Heart left ventricle (tissue), 16 donors: ENCODE data around the gene TXK. TPM values are rescaled to one million over a fixed set of nuclear protein-coding genes. Genes with fewer than 3 reads are reported as not detected.

Experiments used
- ATAC-seq, 4 donors: fragments of 200-7000 bp; cut with Tn5 transposase; one replicate each; pipeline ENCODE4 v1.9.1; 2020 to 2022; ENCODE audit warnings: moderate library complexity in 4 of 4, mild to moderate bottlenecking in 3 of 4, moderate number of reproducible peaks in 1 of 4
- DNase-seq, 5 donors: peaks; one replicate each; pipeline ENCODE4 v3.0.0-alpha.2; 2020
- H3K27ac ChIP-seq, 12 donors: fragments of 200-600 bp; sonication (generic) in 4 of 12; one replicate each; pipeline versions ENCODE4 v1.5.0 to v1.8.0; 2016 to 2022; ENCODE audit warnings: mild to moderate bottlenecking in 2 of 12
- H3K27me3 ChIP-seq, 9 donors: fragments of 200-600 bp; sonication (generic) in 2 of 9; one replicate each; pipeline versions ENCODE4 v1.5.1 to v1.8.0; 2016 to 2022; ENCODE audit warnings: mild to moderate bottlenecking in 3 of 9
- H3K36me3 ChIP-seq, 9 donors: fragments of 200-600 bp; sonication (generic) in 2 of 9; one replicate each; pipeline versions ENCODE4 v1.5.0 to v1.8.0; 2018 to 2022; ENCODE audit warnings: mild to moderate bottlenecking in 2 of 9
- H3K4me1 ChIP-seq, 12 donors: fragments of 200-600 bp; sonication (generic) in 4 of 12; one replicate each; pipeline versions ENCODE4 v1.5.0 to v1.8.0; 2016 to 2022; ENCODE audit warnings: mild to moderate bottlenecking in 3 of 12
- H3K4me3 ChIP-seq, 12 donors: fragments of 200-600 bp; sonication (generic) in 4 of 12; one replicate each; pipeline versions ENCODE4 v1.5.0 to v1.8.0; 2017 to 2022; ENCODE audit warnings: mild to moderate bottlenecking in 9 of 12, moderate library complexity in 4 of 12
- H3K9me3 ChIP-seq, 12 donors: fragments of 200-600 bp; sonication (generic) in 4 of 12; one replicate each; pipeline versions ENCODE4 v1.5.0 to v1.8.0; 2016 to 2022; ENCODE audit warnings: mild to moderate bottlenecking in 1 of 12
- POLR2A ChIP-seq, 2 donors: fragments of 450-650 bp; IDR thresholded peaks; one replicate each; pipeline ENCODE4 v1.6.1; 2017; ENCODE audit warnings: antibody characterized with exemption in 2 of 2, mild to moderate bottlenecking in 2 of 2, moderate library complexity in 2 of 2
- WGBS, 4 donors: extraction: QIAGEN DNeasy Blood & Tissue Kit in 2 of 4; methylation state at CpG; one replicate each; pipeline versions ENCODE4 v1.1.5 to v1.1.7; 2013 to 2018; 5-methylcytosine and 5-hydroxymethylcytosine counted together
- intact Hi-C, 10 donors: fragments of 100-400 bp; cut with DNase I; formaldehyde crosslinking; loops; one replicate each; pipeline versions ENCODE4 v1.11.1 to v1.14.2; 2022
- polyA plus RNA-seq, 2 donors: library from polyadenylated mRNA; stranded (reverse); fragments of 200-250 nt; gene quantifications; one replicate each; pipeline ENCODE4 v1.2.3, GENCODE V29; 2013
- total RNA-seq, 9 donors: library from RNA; depleted of rRNA in 2 of 9; stranded (reverse); fragments of >200 nt in 2 of 9; fragmentation: NEBNext Ultra II Directional in 3 of 9; extraction: Animal tissue kit (Norgen Biotek cat#: 25700) in 3 of 9; gene quantifications; one replicate each; pipeline versions ENCODE4 v1.1.0 to v1.2.4, GENCODE V29; 2016 to 2023
- TF ChIP-seq, protein P1 (sequence below), 12 donors: fragments of 200-600 bp; sonication (generic) in 4 of 12; IDR thresholded peaks; one replicate each; pipeline versions ENCODE4 v1.5.0 to v1.8.0; 2018 to 2022; ENCODE audit warnings: antibody characterized with exemption in 12 of 12, mild to moderate bottlenecking in 5 of 12
- donor health status: ischemic (EF 13 %, LVEDD 7.1; RV severe dilation, severe dysfunction).
- donor health status: healthy with polysubstance abuse.
- donor health status: DM: no; HTN: yes; CAD: no.
- donor health status: DM: no; HTN: no; CAD: no.
- donor health status: ischemic (EF 25% LVEDD 6.9; RV normal size, moderate dysfunction).
- donor health status: ischemic (EF 25% LVEDD 5.7; RV mildly dilated, moderate dysfunction).
- donor health status: healthy.
- donor health status: DM: yes; HTN: yes; CAD: no.
- donor health status: ischemic (EF 35%, LVEDD 5.7; RV mildly dilated, moderate dysfunction).
- donor health status: nonischemic (EF 11% LVEDD 7.7; RV severe dilation, severe dysfunction).
- donor health status: DM: yes; HTN: yes; CAD: no.
- donor health status: PGD.
- donor health status: ischemic (EF 29% LVEDD 5.4; RV normal size, mild dysfunction).
- donor health status: nonischemic (EF 23%, LVEDD 6.1; RV moderate dilation, normal function).

The TXK gene
- total and polyA plus RNA-seq, 11 donors = 0.18 to 3.3 (median 0.51) TPM; not detected in 1

DNA sequence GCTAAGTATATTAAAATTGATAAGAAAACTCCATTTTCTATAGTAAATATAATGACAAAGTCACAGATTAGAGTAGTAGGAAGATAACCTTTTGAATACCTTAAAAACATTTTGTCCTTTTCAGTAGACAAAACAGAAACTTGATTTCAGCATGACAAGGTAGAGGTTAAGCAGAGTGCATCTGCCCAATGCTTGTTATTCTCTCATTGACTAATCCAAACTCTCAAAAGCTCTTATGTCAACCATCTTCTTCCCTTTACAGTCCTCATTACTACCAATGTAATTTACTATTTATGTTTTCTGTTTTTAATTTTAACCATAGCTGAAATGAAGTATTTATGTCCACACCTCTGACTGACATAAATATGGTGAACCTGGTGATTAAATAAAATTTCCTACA, 106.4 kb downstream of the TXK start:
- TF ChIP-seq, protein P1, sequence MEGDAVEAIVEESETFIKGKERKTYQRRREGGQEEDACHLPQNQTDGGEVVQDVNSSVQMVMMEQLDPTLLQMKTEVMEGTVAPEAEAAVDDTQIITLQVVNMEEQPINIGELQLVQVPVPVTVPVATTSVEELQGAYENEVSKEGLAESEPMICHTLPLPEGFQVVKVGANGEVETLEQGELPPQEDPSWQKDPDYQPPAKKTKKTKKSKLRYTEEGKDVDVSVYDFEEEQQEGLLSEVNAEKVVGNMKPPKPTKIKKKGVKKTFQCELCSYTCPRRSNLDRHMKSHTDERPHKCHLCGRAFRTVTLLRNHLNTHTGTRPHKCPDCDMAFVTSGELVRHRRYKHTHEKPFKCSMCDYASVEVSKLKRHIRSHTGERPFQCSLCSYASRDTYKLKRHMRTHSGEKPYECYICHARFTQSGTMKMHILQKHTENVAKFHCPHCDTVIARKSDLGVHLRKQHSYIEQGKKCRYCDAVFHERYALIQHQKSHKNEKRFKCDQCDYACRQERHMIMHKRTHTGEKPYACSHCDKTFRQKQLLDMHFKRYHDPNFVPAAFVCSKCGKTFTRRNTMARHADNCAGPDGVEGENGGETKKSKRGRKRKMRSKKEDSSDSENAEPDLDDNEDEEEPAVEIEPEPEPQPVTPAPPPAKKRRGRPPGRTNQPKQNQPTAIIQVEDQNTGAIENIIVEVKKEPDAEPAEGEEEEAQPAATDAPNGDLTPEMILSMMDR (IDR thresholded peaks at IDR 0.05) = no peak
- no peak for TF ChIP-seq POLR2A (IDR thresholded peaks at IDR 0.05)
- DNase-seq = no peak

DNA sequence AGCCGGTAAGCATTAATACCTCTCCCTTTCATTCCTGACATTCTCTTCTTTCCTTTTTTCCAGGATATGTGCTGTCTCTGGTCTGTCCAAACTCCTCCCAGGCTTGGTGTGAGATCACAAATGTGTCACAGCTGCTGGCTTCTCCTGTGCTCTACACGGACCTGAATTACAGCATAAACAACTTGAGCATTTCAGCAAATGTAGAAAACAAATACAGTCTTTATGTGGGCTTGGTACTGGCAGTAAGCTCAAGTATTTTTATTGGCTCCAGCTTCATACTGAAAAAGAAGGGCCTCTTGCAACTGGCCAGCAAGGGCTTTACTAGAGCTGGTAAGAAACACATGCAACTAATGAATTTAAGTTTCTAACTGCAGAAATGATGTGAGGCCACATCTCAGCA, 109.0 kb downstream of the TXK start:
- ATAC-seq (no peak), DNase-seq (no peak)
- Histone ChIP-seq H3K4me1 (peaks cover 0 to 4% (median 0%) of the 10 kb centered on the region in 12 donors), H3K36me3 (no peaks in the 10 kb centered on the region), H3K9me3 (no peaks in the 10 kb centered on the region), H3K4me3 (no peak overlapping the region), H3K27me3 (no peaks in the 10 kb centered on the region), H3K27ac (no peak overlapping the region)
- intact Hi-C loops = no loop called here
- TF ChIP-seq, protein P1 (IDR thresholded peaks at IDR 0.05) = no peak
- TF ChIP-seq POLR2A (IDR thresholded peaks at IDR 0.05) = no peak
- WGBS, 4 donors = 13 to 30% (median 28%) methylated on average over 2 of the region's 2 CpGs

More for the DNA sequence above, 106.4 kb downstream of the TXK start:
- ATAC-seq = no peak
- no peaks in the 10 kb centered on the region for H3K9me3 ChIP-seq
- H3K27me3 ChIP-seq = no peaks in the 10 kb centered on the region
- intact Hi-C loops = no loop called here
- H3K4me3 ChIP-seq = no peak overlapping the region
- H3K36me3 ChIP-seq = no peaks in the 10 kb centered on the region
- H3K27ac ChIP-seq = no peak overlapping the region
- peaks cover 0 to 9% (median 0%) of the 10 kb centered on the region in 12 donors for H3K4me1 ChIP-seq

DNA sequence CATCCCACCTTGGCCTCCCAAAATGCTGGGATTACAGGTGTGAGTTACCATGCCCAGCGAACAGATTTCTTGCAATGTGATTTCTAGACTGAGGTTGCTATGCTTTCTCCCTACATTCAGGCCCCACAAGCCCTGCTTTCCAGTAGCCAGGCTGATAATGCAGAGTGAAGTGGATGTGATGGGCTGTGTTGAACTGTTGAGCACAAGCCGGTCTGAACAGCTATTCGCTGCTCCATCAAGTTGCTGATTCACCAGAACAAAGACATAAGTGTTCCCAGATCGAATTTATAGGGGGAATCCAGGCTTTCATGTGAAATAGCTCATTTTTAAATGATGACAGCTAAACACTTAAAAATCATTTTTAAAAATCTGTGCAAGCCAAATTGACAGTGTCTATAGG, 109.5 kb downstream of the TXK start:
- Histone ChIP-seq H3K9me3 (no peaks in the 10 kb centered on the region), H3K4me3 (no peak overlapping the region), H3K27me3 (no peaks in the 10 kb centered on the region), H3K4me1 (peaks cover 0 to 4% (median 0%) of the 10 kb centered on the region in 12 donors), H3K36me3 (no peaks in the 10 kb centered on the region), H3K27ac (no peak overlapping the region)
- ATAC-seq (no peak), DNase-seq (no peak)
- TF ChIP-seq, protein P1 (IDR thresholded peaks at IDR 0.05) = no peak
- no peak for TF ChIP-seq POLR2A (IDR thresholded peaks at IDR 0.05)
- intact Hi-C loops = no loop called here
- WGBS, 4 donors = 56 to 64% (median 59%) methylated on average over 4 of the region's 4 CpGs

DNA sequence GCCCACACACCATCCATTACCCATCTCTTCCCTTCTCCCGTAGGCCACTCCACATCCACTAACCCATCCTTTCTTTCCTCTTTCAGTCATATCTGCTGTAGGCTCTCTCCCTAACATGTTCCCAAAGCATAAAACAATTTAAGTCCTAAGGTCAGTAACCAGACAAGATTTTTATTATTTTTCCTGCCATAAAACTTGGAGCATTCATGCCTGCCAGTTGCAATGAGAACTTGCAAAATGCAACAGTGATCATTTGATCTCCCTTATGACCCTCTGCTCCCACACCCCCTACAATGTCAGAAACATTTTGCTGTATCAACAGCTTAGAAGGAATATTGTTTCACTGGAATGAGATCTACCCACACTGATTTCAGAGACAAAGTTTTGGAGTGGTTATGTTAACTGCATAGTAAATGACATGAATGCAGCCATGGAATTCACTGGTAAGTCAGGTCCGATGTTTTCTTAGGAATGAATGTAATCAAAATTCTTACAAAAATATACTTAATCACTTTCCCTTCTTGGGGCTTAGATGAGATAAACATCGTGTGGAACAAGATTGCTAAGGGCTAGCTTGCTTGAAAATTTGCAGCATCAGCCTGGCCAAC, 111.8 kb downstream of the TXK start:
- TF ChIP-seq, protein P1 (IDR thresholded peaks at IDR 0.05) = no peak
- no peak for DNase-seq
- H3K27me3 ChIP-seq = peaks cover 0 to 15% (median under 1%) of the 10 kb centered on the region in 9 donors
- no peak overlapping the region for H3K4me3 ChIP-seq
- ATAC-seq = no peak
- H3K4me1 ChIP-seq = peaks cover 0 to 6% (median 2%) of the 10 kb centered on the region in 12 donors
- H3K9me3 ChIP-seq = no peaks in the 10 kb centered on the region
- H3K36me3 ChIP-seq = no peaks in the 10 kb centered on the region
- intact Hi-C loops = no loop called here
- 68 to 79% (median 75%) methylated on average over 3 of the region's 3 CpGs for WGBS, 4 donors
- H3K27ac ChIP-seq = no peak overlapping the region
